K562 (cell line): ENCODE measurements around the gene ZNF488. TPM values are rescaled to one million over a fixed set of nuclear protein-coding genes. Genes with fewer than 3 reads are reported as not detected.

Experiments used
- CREB5 ChIP-seq: fragments of 250-450 bp; sonication (Bioruptor Pico); IDR thresholded peaks from 2 replicates; pipeline ENCODE4 v1.5.0; 2020; ENCODE audit warnings: mild to moderate bottlenecking
- FOXP1 ChIP-seq: sonication (generic); formaldehyde crosslinking; IDR thresholded peaks from 2 replicates; pipeline ENCODE4 v1.8.0; 2022; ENCODE audit warnings: mild to moderate bottlenecking, missing genetic modification reagents
- HDGF ChIP-seq: fragments of 450-650 bp; IDR thresholded peaks from 2 replicates; pipeline ENCODE4 v1.6.1; 2016
- HNRNPUL1 ChIP-seq: fragments of 200-400 bp; formaldehyde crosslinking; IDR thresholded peaks from 2 replicates; pipeline ENCODE4 v1.6.1; 2017; ENCODE audit warnings: low read length
- JUND ChIP-seq, 2 experiments: IDR thresholded peaks; 2 replicates in 1 of 2; 3 replicates in 1 of 2; pipeline ENCODE4 v1.6.1; 2011; ENCODE audit warnings: borderline replicate concordance in 2 of 2, low read depth in 2 of 2, low read length in 2 of 2, improper control_type of control experiment in 1 of 2, missing biosample characterization in 1 of 2, missing genetic modification characterization in 1 of 2, missing genetic modification reagents in 1 of 2
- PCBP1 ChIP-seq: fragments of 200-400 bp; formaldehyde crosslinking; IDR thresholded peaks from 2 replicates; pipeline ENCODE4 v1.6.1; 2018; ENCODE audit warnings: mild to moderate bottlenecking, low read depth, low read length; ENCODE audit not compliant: poor library complexity, severe bottlenecking
- PHB ChIP-seq: fragments of 250-450 bp; sonication (Bioruptor Pico); IDR thresholded peaks from 2 replicates; pipeline ENCODE4 v1.5.0; 2021
- SMAD2 ChIP-seq: fragments of 150-350 bp; IDR thresholded peaks from 2 replicates; pipeline ENCODE4 v1.6.1; 2014; ENCODE audit warnings: low read depth, mild to moderate bottlenecking, low read length
- TBL1XR1 ChIP-seq, 2 experiments: IDR thresholded peaks; 2 replicates each; pipeline ENCODE4 v1.6.1; 2012; ENCODE audit warnings: improper control_type of control experiment in 2 of 2, low read length in 2 of 2, mild to moderate bottlenecking in 1 of 2
- TCF15 ChIP-seq: fragments of 250-450 bp; sonication (Bioruptor Pico); IDR thresholded peaks from 2 replicates; pipeline ENCODE4 v1.8.0; 2022; ENCODE audit warnings: moderate library complexity, mild to moderate bottlenecking, inconsistent platforms
- TEAD1 ChIP-seq, 2 experiments: fragments of 450-650 bp in 1 of 2; sonication (generic) in 1 of 2; formaldehyde crosslinking; IDR thresholded peaks; 2 replicates each; pipeline versions ENCODE4 v1.4.0 to v1.8.0; 2020 to 2022; ENCODE audit warnings: mild to moderate bottlenecking in 2 of 2, missing genetic modification reagents in 1 of 2
- ZBED1 ChIP-seq: IDR thresholded peaks from 2 replicates; pipeline ENCODE4 v1.6.1; 2014
- ZFP36 ChIP-seq: fragments of 150-350 bp; IDR thresholded peaks from 2 replicates; pipeline ENCODE4 v1.6.1; 2018; ENCODE audit warnings: low read length, low read depth; ENCODE audit not compliant: partially characterized antibody
- ZNF143 ChIP-seq: sonication (generic); formaldehyde crosslinking; IDR thresholded peaks from 2 replicates; pipeline ENCODE4 v1.9.0; 2022; ENCODE audit warnings: mild to moderate bottlenecking, missing genetic modification reagents
- ZNF217 ChIP-seq: sonication (generic); formaldehyde crosslinking; IDR thresholded peaks from 2 replicates; pipeline ENCODE4 v1.8.0; 2022; ENCODE audit warnings: mild to moderate bottlenecking, missing genetic modification reagents
- ZNF444 ChIP-seq: fragments of 250-450 bp; sonication (Bioruptor Pico); IDR thresholded peaks from 2 replicates; pipeline ENCODE4 v1.4.0; 2020; ENCODE audit warnings: mild to moderate bottlenecking, moderate library complexity
- ZNF644 ChIP-seq: fragments of 200-800 bp; sonication (Bioruptor generic); IDR thresholded peaks from 2 replicates; pipeline ENCODE4 v1.6.1; 2016; ENCODE audit warnings: low read depth, missing genetic modification characterization, missing compliant biosample characterization
- ZNF764 ChIP-seq: fragments of 250-450 bp; sonication (Bioruptor Pico); IDR thresholded peaks from 2 replicates; pipeline ENCODE4 v1.4.0; 2020; ENCODE audit warnings: low read depth, mild to moderate bottlenecking, moderate library complexity
- polyA plus RNA-seq, 8 experiments: library from polyadenylated mRNA; depleted of rRNA in 4 of 8; stranded (reverse) in 5 of 8; unstranded in 3 of 8; fragments of >200 nt; fragmentation: Nextera tagmentation in 2 of 8; fragmentation: Illumina TruSeq in 1 of 8; extraction: Ambion mirVana in 2 of 8; extraction: Trizol in 1 of 8; gene quantifications; 2 replicates each; pipeline versions ENCODE4 v1.2.1 to v1.2.3, GENCODE V29; 2011 to 2014; ENCODE audit warnings: inconsistent platforms in 1 of 8, missing spikeins in 1 of 8
- total RNA-seq, 7 experiments: library from RNA; depleted of rRNA in 6 of 7; stranded (reverse); fragments of >200 nt in 6 of 7; fragmentation: Illumina TruSeq in 2 of 7; extraction: Trizol in 2 of 7; gene quantifications; 2 replicates each; pipeline versions ENCODE4 v1.2.1 to v1.2.3, GENCODE V29; 2011 to 2021; ENCODE audit warnings: low replicate concordance in 1 of 7
- TF ChIP-seq, protein P1 (sequence below): IDR thresholded peaks from 3 replicates; pipeline ENCODE4 v1.6.1; 2011; ENCODE audit warnings: borderline replicate concordance, mild to moderate bottlenecking; ENCODE audit not compliant: insufficient read length, insufficient read depth
- TF ChIP-seq, protein P2 (sequence below): IDR thresholded peaks from 2 replicates; pipeline ENCODE4 v1.6.1; 2011; ENCODE audit not compliant: insufficient read length; ENCODE audit errors: extremely low read depth
- TF ChIP-seq, protein P3 (sequence below): fragments of 250-450 bp; sonication (Bioruptor Pico); IDR thresholded peaks from 2 replicates; pipeline ENCODE4 v1.8.0; 2022; ENCODE audit warnings: inconsistent platforms
- TF ChIP-seq, protein P4 (sequence below): fragments of 450-650 bp; formaldehyde crosslinking; IDR thresholded peaks from 2 replicates; pipeline ENCODE4 v1.4.0; 2022; ENCODE audit warnings: mild to moderate bottlenecking, moderate library complexity

The ZNF488 gene
- total and polyA plus RNA-seq, 9 of the 15 experiments (the other 6 are each of a cell fraction or from before 2014, with no cell fraction given): 0.03 to 0.09 (median 0.05) TPM; not detected in 3

DNA sequence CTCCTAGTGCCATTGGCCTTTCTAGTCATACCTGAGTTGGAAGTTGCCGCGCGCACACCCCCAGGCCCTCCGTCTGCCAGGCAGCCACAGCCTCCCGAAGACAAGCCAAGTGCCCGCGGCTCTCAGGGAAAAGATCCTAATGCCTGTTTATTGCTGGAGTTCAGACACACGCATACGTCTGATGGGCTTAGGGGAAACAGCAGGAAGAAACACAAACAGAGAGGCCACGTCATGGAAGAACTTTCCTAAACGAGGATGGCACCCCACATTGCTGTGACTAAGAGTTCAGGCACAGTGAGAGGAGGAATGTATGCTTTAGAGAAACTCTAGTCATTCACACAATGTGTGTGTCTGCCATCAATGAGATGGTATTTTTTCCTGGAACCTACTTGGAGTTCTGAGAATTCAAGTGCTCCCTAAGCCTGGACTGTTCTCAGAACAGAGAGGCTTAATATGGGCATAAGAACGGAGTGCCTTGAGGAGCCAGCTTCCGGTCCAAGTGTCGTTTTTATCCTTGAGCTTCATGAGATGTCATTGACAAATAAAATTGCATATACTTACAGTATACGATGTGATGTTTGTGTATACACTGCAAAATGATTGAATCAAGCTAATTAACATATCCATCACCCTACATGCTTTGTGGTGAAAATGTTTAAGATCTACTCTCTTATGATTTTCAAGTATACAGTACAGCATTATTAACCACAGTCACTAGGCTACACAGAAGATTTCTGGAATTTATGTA, 47.5 kb downstream of the ZNF488 start (continued):
- TF ChIP-seq ZNF764 (CRISPR knock-in tag): no peak
- no peak for TF ChIP-seq SMAD2
- no peak for TF ChIP-seq PHB (CRISPR knock-in tag)
- TF ChIP-seq PCBP1: no peak
- no peak for TF ChIP-seq ZNF444 (CRISPR knock-in tag)
- TF ChIP-seq ZNF217 (CRISPR knock-in tag): no peak
- TF ChIP-seq ZNF143: no peak
- TF ChIP-seq TCF15 (CRISPR knock-in tag): no peak
- 0 out of 4 replicates have a peak, but pooled peaks of 1 of the 2 experiments have one; percentile 25 for TF ChIP-seq TEAD1 (CRISPR knock-in tag; IDR thresholded peaks at IDR 0.05)
- TF ChIP-seq HDGF: peak; percentile 76; the same call in 1 of the 2 replicates
- TF ChIP-seq, protein P1, sequence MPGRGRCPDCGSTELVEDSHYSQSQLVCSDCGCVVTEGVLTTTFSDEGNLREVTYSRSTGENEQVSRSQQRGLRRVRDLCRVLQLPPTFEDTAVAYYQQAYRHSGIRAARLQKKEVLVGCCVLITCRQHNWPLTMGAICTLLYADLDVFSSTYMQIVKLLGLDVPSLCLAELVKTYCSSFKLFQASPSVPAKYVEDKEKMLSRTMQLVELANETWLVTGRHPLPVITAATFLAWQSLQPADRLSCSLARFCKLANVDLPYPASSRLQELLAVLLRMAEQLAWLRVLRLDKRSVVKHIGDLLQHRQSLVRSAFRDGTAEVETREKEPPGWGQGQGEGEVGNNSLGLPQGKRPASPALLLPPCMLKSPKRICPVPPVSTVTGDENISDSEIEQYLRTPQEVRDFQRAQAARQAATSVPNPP: no peak
- no peak for TF ChIP-seq CREB5 (CRISPR knock-in tag)
- TF ChIP-seq, protein P2, sequence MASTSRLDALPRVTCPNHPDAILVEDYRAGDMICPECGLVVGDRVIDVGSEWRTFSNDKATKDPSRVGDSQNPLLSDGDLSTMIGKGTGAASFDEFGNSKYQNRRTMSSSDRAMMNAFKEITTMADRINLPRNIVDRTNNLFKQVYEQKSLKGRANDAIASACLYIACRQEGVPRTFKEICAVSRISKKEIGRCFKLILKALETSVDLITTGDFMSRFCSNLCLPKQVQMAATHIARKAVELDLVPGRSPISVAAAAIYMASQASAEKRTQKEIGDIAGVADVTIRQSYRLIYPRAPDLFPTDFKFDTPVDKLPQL: no peak
- peak in 1 of 2 experiments; percentile 69; a peak in 1 of 4 replicates for TF ChIP-seq TBL1XR1 (IDR thresholded peaks at IDR 0.05; ENCODE audit: low read length in 2 of 2)
- peak; percentile 80 for TF ChIP-seq ZFP36
- TF ChIP-seq FOXP1: no peak
- no peak for TF ChIP-seq HNRNPUL1
- TF ChIP-seq ZNF644 (tag): no peak
- peak; percentile 55 for TF ChIP-seq JUND (IDR thresholded peaks at IDR 0.05; ENCODE audit: borderline replicate concordance, low read depth, low read length)
- peak; percentile 48; the same call in 1 of the 3 replicates for TF ChIP-seq JUND (tag; IDR thresholded peaks at IDR 0.05; ENCODE audit: borderline replicate concordance, low read depth, low read length)
- TF ChIP-seq, protein P3, sequence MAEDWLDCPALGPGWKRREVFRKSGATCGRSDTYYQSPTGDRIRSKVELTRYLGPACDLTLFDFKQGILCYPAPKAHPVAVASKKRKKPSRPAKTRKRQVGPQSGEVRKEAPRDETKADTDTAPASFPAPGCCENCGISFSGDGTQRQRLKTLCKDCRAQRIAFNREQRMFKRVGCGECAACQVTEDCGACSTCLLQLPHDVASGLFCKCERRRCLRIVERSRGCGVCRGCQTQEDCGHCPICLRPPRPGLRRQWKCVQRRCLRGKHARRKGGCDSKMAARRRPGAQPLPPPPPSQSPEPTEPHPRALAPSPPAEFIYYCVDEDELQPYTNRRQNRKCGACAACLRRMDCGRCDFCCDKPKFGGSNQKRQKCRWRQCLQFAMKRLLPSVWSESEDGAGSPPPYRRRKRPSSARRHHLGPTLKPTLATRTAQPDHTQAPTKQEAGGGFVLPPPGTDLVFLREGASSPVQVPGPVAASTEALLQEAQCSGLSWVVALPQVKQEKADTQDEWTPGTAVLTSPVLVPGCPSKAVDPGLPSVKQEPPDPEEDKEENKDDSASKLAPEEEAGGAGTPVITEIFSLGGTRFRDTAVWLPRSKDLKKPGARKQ (CRISPR knock-in tag): no peak
- no peak for TF ChIP-seq ZBED1
- TF ChIP-seq, protein P4, sequence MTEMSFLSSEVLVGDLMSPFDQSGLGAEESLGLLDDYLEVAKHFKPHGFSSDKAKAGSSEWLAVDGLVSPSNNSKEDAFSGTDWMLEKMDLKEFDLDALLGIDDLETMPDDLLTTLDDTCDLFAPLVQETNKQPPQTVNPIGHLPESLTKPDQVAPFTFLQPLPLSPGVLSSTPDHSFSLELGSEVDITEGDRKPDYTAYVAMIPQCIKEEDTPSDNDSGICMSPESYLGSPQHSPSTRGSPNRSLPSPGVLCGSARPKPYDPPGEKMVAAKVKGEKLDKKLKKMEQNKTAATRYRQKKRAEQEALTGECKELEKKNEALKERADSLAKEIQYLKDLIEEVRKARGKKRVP: no peak
